Stimulated activated CD8-positive, alpha-beta memory T cell treated with anti-CD3 and anti-CD28 coated beads, Interleukin-2, amount 100 ng/mL, for 1 hour (primary cell): ENCODE results near the gene FXYD6.
"Not testable (repeated sequence)": the region's sequence is repeated elsewhere in the genome, so short reads cannot be mapped to it uniquely, and the experiment has no call there.

Experiments
- DNase-seq, 2 donors: peaks; one replicate each; pipeline ENCODE4 v3.0.0-alpha.2; 2020; ENCODE audit warnings: low read depth in 2 of 2

FXYD6 gene

DNA sequence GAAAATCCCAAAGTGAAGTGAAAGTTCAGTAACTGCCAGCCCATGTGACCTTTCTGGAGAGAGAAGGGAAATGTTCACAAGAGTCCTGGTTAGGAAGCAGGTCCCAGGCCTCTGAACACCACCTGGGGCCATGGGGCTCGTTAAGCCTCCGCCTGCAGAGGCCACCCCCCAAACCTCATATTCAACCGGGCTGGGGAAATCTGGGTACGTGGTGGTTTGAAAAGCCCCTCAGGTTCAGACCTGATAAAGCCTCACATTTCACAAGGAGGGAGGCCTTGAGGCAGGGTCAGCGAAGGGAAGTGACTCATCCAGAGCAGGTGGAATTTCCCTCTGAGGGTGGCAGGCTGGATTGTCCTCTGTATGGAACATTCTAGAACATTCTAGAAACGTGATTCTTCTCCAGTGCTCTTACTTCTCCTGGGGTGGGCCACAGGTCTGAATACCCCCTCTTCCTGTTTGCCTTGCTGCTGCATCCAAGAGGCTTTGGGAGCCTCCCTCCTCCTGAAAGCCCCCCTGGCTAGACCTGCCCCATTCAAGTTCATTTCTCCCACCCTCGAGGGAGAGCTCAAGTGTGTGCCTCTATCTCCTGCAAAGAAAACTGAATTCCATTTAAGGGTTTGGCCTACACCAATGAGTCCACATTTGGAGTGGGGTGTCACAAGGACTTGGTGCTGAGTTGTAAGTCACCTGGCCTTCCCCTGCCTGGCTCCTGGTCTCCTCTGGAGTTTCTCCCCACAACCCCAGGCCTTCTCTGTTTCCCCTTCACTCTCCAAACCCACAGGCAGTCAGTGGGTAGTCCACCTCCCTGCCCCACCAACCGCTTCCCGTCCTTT lies 58.2 kb downstream of the FXYD6 start:
- DNase-seq, result no peak

DNA sequence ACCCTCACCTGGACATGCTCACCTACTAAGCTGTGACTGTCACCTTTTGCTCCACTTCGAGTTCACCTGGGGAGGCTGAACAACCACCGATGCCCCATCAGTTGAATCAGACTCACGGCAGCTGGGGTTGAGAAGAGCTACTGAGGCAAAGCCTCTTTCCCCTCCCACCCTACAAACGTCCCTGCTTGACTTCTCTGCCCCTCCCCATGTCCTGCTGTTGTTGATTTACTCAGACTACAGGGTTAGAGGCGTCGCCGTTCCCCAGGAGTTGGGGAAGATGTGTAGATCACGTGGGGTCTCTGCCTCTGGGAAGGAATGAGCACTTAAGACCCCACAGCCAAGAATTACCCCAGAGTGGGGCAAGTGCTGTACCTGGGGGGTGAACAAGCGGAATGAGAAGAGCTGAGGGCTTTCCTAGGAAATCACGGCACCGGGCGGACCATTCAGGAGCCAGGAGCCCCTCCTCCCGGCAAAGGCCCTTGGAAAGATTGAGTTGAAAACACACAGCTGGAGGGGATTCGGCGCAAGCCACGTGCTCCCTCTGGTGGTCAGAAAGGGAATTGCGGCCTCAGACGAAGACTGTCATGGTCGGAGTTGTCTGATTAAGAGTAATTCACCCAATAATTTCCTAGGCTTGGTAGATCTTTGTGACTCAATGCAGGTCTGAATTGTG lies 59.0 kb downstream of the FXYD6 start:
- DNase-seq, result peak; percentile 74 to 78

DNA sequence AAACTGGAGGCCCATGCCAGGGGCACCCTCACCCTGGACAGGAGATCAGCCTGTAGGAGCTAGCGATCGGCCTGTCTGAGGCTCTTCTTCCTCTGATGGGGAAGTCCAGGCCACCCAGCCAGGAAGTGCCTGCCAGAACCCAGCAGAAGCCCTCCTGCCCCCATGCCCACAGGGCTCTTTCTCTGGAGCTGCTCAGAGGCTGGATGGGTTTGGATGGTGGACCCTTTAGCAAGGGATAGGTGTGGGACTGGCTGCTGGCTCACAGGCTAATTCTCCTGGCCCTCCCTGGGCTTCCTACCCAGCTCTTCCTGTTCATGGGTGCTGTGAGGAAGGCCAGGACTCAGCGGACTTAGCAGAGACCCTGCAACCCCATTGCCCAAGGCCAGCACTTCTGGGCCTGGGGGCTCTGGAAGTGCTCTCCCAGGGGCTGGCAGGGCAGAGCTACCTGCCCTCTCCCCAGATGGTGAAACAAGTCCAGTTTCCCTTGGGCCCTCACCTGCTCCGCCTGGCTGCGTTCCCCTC lies 59.6 kb downstream of the FXYD6 start:
- DNase-seq, result no peak

DNA sequence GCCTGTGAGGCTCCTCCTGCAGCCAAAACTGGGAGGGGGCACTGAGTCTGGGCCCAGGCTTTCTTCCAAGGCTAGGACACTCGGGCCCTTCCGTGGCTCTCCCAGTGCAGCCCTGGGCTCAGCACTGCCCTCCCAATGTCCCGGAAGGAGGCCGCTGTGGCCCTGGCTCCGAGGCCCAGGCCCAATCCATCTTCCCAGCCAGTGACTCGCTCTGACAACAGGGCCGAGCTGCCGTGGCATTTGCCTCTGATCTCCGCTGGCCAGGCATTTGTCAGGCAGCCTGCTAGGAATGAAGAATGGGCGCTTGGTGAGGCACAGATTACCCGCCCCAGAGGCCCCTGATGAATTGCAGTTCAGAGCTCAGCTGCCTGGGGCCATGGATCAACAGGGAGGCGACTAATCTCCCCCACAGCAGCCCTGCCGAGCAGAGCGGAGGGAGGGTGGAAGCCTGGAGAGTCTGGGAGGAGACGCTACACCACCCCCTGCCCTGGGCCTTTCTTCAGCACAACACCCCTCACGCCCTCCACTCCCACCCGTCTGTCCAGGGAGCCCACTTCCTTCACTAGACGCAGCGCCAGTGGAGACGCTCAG lies 60.2 kb downstream of the FXYD6 start:
- no peak for DNase-seq

DNA sequence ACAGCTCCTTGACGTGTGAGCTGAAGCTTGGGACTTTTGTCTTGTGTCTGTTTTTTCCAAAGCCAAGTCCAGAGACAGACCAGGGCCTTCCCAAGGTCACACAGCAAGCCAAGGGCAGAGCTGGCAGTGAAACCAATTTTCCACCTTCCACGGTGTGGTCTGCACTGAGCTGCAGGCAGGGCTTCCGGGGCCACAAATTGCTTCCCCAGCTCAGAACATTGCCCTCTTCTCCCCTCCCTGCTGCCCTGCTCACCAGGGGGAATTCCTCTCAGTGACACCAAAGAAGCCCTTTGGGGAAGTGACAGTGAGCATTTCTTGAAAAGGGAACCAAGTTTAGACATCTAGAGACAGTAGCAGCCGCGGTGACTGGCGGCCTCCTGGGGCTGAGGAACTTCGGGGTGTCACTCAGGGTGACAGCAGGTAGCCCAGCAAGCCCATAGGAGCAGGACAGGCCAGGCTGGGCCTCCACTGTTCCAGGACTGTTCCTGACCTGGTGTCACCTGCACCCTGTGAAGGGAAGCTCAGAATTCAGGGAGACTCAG lies 61.1 kb downstream of the FXYD6 start:
- peak; percentile 35 to 54 for DNase-seq

DNA sequence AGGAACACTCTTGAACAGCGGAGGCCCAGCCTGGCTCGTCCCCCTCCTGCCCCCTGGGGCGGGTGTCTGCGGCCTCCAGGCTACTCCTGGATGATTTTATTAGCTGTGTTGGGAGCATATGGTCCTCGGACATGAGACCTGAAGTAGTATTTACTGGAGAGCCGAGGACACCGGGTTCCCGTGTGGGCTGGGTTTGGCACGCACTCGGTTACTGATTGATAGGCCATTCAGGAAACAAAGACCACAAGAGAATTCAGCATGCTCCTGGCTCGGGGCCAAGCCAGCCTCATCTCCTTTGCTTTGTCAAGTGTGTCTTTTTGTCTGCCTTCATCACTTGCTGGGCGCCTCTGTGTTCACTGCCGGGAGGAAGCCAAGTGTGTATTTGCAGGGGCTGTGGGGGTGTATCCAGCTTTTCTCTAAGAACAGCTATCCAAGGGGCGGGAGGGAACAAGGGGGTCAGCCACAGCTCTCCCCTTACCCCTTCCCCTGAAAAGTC lies 61.6 kb downstream of the FXYD6 start:
- peak; percentile 62 to 72 for DNase-seq

DNA sequence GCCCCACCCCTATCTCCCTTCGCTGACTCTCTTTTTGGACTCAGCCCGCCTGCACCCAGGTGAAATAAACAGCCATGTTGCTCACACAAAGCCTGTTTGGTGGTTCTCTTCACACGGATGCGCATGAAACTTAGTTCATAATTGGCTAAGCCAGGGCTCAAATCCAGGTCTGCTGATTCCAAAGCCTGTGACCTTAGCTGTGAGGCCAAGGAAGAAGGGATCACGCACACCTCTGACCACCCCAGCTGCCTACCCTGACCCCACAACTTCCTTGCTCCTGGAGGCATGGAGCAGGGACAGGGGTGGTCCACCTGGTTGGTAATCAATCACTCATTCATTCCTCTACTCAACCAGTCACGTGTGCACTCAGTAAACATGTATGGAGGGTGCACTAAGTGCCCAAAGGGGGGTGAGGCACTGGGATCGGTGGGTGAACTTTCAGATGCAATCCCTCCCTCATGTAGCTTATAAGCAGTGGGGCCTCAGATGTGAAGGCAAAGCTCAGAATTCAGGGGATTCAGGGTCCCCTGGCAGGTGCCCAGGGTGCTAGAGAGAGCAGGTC lies 62.2 kb downstream of the FXYD6 start:
- no peak for DNase-seq

DNA sequence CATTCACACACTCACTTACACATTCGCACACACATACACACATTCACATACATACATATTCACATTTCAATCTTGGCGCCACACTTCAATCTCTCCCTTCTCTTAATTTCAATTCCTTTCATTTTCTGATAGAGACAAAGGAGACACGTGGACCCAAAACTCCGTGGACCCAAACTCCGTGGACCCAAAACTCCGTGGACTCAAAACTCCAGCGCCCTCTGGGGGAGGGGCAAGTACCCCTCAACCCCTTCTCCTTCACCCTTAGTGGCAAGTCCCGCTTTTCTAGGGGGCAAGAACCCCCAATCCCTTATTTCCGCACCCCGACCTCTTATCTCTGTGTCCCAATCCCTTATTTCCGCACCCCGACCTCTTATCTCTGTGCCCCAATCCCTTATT lies 66.4 kb downstream of the FXYD6 start:
- DNase-seq, result not testable (repeated sequence)

DNA sequence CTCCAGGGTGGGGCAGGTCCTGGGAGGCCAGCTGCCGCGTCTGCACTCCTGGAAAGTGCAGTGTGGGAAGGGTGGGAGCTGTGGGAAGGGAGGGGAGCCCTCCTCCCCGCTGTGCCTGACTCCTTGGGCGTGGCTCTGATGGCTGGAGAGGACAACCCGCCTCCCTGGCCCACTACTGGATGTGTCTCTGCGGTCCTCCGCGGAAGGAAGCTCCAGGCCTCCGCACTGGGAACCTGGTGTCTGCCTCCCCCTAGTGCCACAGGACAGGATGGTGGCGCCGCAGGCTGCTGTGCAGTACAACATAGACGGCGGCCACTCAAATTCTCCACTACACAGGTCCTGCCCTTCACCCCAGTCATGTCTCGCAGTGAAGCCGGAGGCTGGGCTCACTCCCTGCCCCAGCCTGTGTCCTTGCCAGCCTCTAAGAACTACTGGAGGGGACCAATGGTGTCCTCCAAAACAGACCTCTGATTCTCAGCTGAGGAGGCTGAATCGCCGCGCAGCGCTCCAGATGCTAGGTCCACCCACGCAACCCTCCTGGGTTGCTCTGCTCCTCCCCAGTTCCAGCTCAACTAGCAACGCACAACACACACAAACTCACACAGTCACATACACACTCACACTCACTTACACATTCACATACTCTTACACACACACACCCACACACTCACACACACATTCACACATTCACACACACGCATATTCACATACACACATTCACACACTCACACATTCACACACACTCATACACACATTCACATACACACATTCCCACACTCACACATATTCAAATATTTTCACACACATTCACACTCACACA lies 67.0 kb downstream of the FXYD6 start:
- no peak for DNase-seq

DNA sequence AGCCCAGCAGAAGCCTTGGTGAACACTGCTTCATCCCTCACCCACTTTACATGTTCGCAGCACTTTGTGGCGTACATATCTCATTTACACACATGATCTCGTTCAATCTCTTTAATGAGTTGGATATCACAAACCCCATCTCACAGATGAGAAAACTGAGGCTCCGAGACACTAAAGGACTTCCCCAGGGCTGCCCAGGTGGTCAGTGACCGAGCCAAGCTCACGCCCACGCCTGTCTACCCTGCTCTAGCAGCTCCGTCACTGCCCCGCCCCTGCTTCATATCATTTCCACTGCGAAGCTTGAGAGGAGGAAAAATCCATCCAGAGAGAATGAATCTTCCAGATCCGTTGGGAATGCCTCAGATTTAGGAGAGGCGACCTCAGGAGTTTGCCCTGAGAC lies 67.7 kb downstream of the FXYD6 start:
- no peak for DNase-seq

DNA sequence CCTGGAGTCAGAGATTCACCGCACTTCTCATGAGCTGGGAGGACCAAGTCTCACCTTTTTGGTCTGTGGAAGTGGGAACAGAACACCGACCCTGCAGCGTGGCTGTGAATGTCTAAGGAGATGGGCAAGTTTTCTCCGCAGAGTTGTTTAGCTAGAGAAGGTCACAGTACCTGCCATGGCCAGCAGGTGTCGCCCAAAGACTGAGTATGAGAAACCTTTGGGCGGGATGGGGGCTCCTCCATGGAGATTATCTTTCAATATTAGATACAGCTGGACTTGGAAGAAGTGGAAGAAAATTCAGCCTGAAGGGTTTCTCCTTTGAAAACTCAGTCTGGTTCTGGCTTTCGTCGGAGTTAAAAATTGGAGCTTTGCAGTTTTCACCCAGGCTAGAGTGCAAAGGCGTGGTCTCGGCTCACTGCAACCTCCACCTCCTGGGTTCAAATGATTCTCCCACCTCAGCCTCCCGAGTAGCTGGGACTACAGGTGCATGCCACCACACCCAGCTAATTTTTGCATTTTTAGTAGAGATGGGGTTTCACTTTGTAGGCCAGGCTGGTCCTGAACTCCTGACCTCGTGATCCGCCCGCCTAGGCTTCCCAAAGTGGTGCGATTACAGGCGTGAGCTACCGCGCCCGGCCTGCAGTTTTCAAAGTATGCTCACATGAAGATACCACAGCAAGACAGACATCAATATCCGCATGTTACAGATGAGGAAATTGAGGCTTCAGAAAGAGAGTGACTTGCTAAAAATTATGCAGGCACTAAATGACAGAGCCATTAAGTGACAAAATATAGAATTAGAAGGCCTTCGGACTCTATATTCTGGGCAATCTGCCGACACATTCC lies 68.8 kb downstream of the FXYD6 start:
- DNase-seq, result peak; percentile 47 to 68

DNA sequence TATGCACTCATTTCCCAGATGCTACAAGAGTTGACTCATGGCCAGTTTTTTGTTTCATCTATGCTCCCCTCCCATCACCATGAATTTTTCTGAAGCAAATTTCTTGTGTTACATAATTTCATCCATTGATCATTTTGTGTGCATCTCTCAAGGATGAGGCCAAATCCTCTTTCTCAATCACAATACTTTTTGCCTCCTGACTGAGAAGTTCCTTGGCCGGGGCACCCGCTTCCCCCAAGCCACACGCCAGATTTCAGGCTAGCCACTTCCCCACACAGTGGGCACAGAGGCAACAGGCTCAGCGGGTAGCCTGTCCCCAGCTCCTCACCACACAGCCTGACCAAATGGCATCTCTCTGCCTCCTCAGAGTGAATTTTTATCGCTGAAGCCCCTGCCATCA lies 69.6 kb downstream of the FXYD6 start:
- no peak for DNase-seq

DNA sequence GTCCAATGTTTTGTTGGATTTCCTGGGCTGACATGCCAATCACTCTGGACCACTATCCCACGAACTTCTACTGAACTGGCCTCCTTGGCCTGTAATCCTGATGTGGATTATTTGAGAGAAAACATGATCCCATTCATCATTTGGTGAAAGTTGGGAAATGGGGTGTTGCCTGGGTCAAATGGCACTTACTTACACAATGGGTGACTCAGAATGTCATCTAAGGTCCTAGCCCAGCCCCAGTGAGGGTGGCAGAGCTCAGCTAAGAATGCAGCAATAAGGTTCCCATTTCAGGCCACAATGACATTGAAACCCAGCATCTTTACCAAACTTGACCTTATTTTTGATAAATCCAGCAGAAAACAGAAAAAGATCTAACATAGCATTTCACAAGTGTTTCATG lies 71.4 kb downstream of the FXYD6 start:
- no peak for DNase-seq

DNA sequence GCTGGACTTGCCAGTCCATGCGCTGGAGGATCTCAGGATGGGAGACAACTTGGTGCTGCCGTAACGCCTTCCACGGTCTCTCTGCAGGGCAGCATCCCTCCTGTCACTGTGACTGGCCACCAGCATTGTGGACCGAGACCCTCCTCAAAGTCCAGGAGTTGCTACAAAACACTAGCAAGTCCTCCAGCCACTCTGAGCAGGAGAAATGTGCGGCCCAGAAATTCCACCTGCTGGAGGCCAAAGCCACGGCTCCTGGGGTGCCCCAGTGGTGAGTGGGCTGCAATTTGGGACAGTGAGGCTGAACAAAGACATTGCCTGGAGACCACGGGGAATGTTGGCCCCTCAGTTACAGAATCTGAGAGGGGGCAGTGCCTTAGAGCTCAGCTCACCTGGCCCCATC lies 72.6 kb downstream of the FXYD6 start:
- DNase-seq, result no peak

DNA sequence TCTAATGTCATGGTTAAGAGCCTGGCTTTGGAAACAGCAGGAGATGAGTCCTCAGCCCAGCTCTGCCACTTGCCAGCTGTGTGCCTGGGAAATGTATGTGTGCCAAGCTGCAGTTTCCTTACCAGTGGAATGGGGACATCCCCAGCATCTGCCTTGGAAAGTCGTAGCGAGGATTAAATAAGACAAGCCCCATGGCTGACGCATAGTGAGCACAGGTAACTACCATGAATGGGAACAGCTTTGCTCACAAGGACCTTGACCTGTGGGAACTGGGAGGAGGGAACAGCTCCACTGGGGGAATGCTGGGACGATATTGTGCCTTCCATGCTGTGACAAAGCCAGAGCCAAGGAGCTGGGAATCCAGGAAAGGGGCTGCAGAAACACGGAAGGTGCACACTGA lies 76.8 kb downstream of the FXYD6 start:
- DNase-seq, result no peak

DNA sequence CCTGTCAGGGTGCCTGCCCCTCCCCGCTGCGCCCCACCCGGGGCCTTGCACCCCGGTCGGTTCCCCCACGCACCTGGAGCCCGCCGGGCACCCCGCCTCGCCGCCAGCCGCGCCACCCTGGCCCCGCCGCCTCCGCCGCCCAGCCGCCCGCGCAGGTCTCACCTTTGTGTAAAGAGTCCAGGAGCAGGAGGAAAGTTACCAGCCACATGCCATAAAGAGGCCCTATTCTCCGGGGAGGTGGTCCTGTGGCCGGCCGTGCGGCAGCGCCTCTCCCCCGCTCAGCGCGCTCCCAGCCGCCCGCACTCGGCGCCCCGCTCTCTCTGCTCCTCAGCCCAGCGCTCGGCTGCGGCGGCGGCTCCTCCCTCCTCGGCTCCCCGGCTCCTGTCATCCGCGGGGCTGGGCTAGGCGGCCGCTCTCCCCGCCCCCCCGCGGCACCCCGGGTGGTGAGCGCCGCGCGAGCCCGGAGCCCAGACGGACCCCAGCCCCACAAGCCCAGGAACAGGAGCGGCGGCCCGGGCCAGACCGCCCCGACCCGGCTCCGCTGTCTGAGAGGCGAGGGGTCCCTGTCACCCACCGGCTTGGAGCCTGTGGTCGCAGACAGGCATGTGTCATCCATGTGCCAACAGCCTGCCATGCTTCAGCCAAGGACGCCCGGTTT lies 79.5 kb downstream of the FXYD6 start, which contains the start of gene DSCAML1:
Gene DSCAML1 (minus strand): TSS at position 345 of the 658 bp plus-strand sequence. CDS start 137 bp downstream, at position 208.
- no peak for DNase-seq

DNA sequence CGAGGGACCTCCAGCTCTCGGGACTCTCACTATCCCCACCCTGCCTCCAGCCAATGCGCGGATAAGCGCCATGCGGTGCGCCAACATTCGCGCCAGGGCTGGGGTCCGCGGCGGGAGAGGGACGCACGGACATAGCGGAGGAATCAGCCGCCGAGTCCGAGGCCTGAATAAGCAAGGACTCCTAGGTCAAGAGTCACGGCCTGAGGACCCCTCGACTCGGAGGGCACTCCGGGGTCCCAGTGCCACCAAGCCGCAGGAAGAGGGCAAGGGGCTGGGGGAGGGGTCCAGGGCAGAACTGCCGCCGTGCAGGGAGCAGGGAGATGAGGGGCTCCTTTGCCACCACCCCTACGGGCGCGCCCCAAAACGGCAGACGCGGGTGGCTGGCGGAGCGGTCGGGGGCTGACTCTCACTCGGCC lies 80.0 kb downstream of the FXYD6 start:
- DNase-seq, result no peak

DNA sequence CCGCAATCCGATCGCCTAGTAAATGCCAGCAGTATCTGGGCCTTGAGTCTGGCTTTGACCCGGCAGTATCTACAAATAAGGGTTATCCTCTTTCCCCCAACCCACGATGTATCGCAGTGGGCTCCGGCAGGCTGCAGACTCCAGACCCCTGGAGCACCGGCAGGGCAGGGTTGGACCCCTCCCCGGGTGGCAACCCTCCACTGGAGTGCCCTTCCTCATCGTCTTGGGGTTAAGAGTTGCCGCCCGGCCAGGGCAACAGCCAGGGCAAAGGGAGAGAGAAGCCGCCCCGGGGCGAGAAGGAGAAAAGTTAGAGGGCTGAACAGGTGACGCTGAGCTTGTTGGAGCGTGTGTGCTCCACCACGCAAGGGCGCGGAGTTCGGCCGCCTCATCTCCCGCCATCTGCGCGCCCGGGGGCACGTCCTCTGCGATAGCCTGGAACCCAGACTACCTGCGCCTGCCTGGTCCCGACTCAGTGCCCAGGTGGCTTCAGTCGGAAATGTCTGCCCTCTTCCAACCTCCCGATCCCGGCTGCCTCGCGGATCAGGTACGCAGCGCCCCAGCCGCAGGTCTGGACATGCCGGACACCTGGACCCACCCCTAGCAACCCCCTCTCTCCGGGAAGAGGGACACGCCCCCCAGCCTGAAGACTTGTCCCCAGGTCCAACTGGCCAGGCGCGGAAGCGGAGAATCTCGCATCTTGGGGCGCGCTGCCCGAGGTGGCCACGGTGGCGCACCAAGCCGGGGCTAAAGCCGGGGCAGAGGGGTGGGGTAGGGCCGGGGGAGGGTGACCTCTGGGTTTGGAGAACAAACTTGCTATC lies 80.6 kb downstream of the FXYD6 start:
- no peak for DNase-seq
